ENCODE results near the gene ZNF200. TPM values are rescaled to one million over a fixed set of nuclear protein-coding genes. Genes with fewer than 3 reads are reported as not detected.
"Not testable (repeated sequence)": the region's sequence is repeated elsewhere in the genome, so short reads cannot be mapped to it uniquely, and the experiment has no call there.

Gene ZNF200
- total and polyA plus RNA-seq, 4 experiments from 2014 or later = 6.7 to 29.2 (median 19.6) TPM

- POLR2A ChIA-PET (ENCODE audit: partially characterized antibody) = interaction anchor here (1.0 to 1.6 kb wide), 5 partner anchors 11 to 60 kb away, joined by 3 to 5 read pairs (median 4); partner anchors contain the start of gene ZNF200
- Mint-ChIP-seq H3K9me3 (peaks cover 0 to 40% (median 10%) of the 10 kb centered on the region in 8 donors), H3K4me3 (no peak overlapping the region), H3K4me1 (peaks cover 0 to 3% (median 0%) of the 10 kb centered on the region in 4 donors), H3K27me3 (peaks cover 0 to 4% of the 10 kb centered on the region in 2 donors), H3K36me3 (peaks cover 0 to 5% of the 10 kb centered on the region in 2 donors), H3K27ac (peak overlapping the region in 1 of 7 donors; percentile 42)
- Histone ChIP-seq H3K27me3 (ENCODE audit: insufficient read depth, low read length) (no peaks in the 10 kb centered on the region), H3K27ac (ENCODE audit: low read depth, low read length) (no peak overlapping the region), H3K4me1 (ENCODE audit: insufficient read depth, low read length) (no peaks in the 10 kb centered on the region), H3K4me3 (ENCODE audit: low read length in 2 of 2) (no peak overlapping the region), H3K9me3 (ENCODE audit: control insufficient read depth in 1 of 2, low read length in 2 of 2) (no peaks in the 10 kb centered on the region), H3K36me3 (ENCODE audit: insufficient read depth, low read length) (no peaks in the 10 kb centered on the region)
- intact Hi-C loops (cut with micrococcal nuclease) = no loop called here
- DNase-seq = no peak
- CTCF ChIA-PET (ENCODE audit: partially characterized antibody) = interaction anchor here (2.5 kb wide), 1 partner anchor 10 kb away, joined by 14 read pairs; no protein-coding TSS in a partner anchor
Observed at GRCh38 chr16:3276679-3277078, 41.7 kb upstream of the ZNF200 start.

GRCh38 chr16:3274947-3275346 lies 40.0 kb upstream of the ZNF200 start:
- Histone ChIP-seq H3K27me3 (ENCODE audit: insufficient read depth, low read length) (no peaks in the 10 kb centered on the region), H3K4me3 (ENCODE audit: low read length in 2 of 2) (no peak overlapping the region), H3K27ac (ENCODE audit: low read depth, low read length) (no peak overlapping the region), H3K9me3 (ENCODE audit: control insufficient read depth in 1 of 2, low read length in 2 of 2) (no peaks in the 10 kb centered on the region), H3K36me3 (ENCODE audit: insufficient read depth, low read length) (no peaks in the 10 kb centered on the region), H3K4me1 (ENCODE audit: insufficient read depth, low read length) (no peaks in the 10 kb centered on the region)
- H3K9me3 Mint-ChIP-seq = peaks cover 0 to 47% (median 10%) of the 10 kb centered on the region in 8 donors
- POLR2A ChIA-PET (ENCODE audit: partially characterized antibody) = interaction anchor here (0.6 to 1.8 kb wide), 3 partner anchors 10 to 100 kb away, joined by 3 to 6 read pairs (median 3); no protein-coding TSS in a partner anchor
- intact Hi-C loops (cut with micrococcal nuclease) = no loop called here
- H3K36me3 Mint-ChIP-seq = peaks cover 0 to 5% of the 10 kb centered on the region in 2 donors
- no peak for DNase-seq
- H3K4me3 Mint-ChIP-seq = no peak overlapping the region
- CTCF ChIA-PET (ENCODE audit: partially characterized antibody) = no interaction called here
- no peak overlapping the region for H3K27ac Mint-ChIP-seq
- H3K4me1 Mint-ChIP-seq = no peaks in the 10 kb centered on the region
- H3K27me3 Mint-ChIP-seq = peaks cover 0 to 4% of the 10 kb centered on the region in 2 donors

DNA sequence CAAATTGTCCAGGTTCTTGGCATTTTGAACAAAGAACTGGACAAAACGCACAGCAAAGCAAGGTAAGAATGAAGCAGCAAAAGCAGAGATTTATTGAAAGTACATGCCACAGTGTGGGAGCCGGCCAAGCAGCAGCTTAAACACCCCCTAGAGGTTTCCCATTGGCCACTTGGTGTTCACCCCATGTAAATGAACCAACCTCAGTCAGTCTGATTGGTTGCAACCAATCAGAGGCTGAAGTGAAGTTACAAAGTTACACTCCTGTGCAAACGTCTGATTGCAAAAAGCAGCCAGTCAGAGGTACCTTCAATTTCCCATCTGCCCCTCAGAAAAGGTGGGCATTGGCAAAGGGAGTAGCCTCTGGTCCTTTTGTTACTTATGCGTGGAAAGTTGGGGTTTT lies 39.5 kb upstream of the ZNF200 start:
- intact Hi-C loops (cut with micrococcal nuclease) = no loop called here
- no peaks in the 10 kb centered on the region for H3K36me3 ChIP-seq (ENCODE audit: insufficient read depth, low read length)
- CTCF ChIA-PET (ENCODE audit: partially characterized antibody) = no interaction called here
- Mint-ChIP-seq H3K36me3 (peaks cover 0 to 5% of the 10 kb centered on the region in 2 donors), H3K4me1 (no peaks in the 10 kb centered on the region), H3K27me3 (peaks cover 0 to 4% of the 10 kb centered on the region in 2 donors), H3K4me3 (no peak overlapping the region), H3K27ac (peak overlapping the region in 1 of 7 donors; percentile 27), H3K9me3 (peaks cover 0 to 48% (median 10%) of the 10 kb centered on the region in 8 donors)
- POLR2A ChIA-PET (ENCODE audit: partially characterized antibody) = interaction anchor here (0.6 to 1.8 kb wide), 4 partner anchors 8 to 100 kb away, joined by 3 to 6 read pairs (median 4); no protein-coding TSS in a partner anchor
- H3K27ac ChIP-seq (ENCODE audit: low read depth, low read length) = no peak overlapping the region
- DNase-seq = no peak
- H3K27me3 ChIP-seq (ENCODE audit: insufficient read depth, low read length) = no peaks in the 10 kb centered on the region
- H3K4me3 ChIP-seq (ENCODE audit: low read length in 2 of 2) = no peak overlapping the region
- no peaks in the 10 kb centered on the region for H3K4me1 ChIP-seq (ENCODE audit: insufficient read depth, low read length)
- no peaks in the 10 kb centered on the region for H3K9me3 ChIP-seq (ENCODE audit: control insufficient read depth in 1 of 2, low read length in 2 of 2)

DNA sequence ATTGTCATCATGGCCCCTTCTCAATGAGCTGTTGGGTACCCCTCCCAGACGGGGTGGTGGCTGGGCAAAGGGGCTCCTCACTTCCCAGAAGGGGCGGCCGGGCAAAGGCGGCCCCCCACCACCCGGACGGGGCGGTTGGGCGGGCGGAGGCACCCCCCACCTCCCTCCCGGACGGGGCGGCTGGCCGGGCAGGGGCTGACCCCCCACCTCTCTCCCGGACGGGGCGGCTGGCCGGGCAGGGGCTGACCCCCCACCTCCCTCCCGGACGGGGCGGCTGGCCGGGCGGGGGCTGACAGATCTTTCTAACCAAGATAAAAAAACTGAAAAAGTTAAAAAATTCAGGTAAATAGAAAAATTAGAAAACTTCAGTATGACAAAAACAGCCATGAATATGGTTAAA lies 36.3 kb upstream of the ZNF200 start:
- H3K9me3 ChIP-seq (ENCODE audit: control insufficient read depth in 1 of 2, low read length in 2 of 2); H3K36me3 ChIP-seq (ENCODE audit: insufficient read depth, low read length); H3K27me3 Mint-ChIP-seq; H3K27me3 ChIP-seq (ENCODE audit: insufficient read depth, low read length); H3K4me3 Mint-ChIP-seq; H3K4me1 ChIP-seq (ENCODE audit: insufficient read depth, low read length); H3K27ac Mint-ChIP-seq; H3K4me3 ChIP-seq (ENCODE audit: low read length in 2 of 2); H3K27ac ChIP-seq (ENCODE audit: low read depth, low read length); CTCF ChIA-PET (ENCODE audit: partially characterized antibody); H3K4me1 Mint-ChIP-seq; POLR2A ChIA-PET (ENCODE audit: partially characterized antibody); intact Hi-C loops (cut with micrococcal nuclease); DNase-seq: not testable (repeated sequence)
- Mint-ChIP-seq H3K36me3 (peaks cover 16 to 28% of the 10 kb centered on the region in 2 donors), H3K9me3 (peaks cover 0 to 62% (median 10%) of the 10 kb centered on the region in 8 donors)

DNA sequence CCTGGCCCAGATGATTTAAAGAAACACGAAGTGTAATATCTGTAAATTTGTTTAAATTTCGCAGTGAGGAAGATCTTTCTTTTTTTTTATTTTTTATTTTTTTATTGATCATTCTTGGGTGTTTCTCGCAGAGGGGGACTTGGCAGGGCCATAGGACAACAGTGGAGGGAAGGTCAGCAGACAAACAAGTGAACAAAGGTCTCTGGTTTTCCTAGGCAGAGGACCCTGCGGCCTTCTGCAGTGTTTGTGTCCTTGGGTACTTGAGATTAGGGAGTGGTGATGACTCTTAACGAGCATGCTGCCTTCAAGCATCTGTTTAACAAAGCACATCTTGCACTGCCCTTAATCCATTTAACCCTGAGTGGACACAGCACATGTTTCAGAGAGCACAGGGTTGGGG lies 35.8 kb upstream of the ZNF200 start:
- DNase-seq; intact Hi-C loops (cut with micrococcal nuclease); H3K9me3 ChIP-seq (ENCODE audit: control insufficient read depth in 1 of 2, low read length in 2 of 2); H3K4me3 Mint-ChIP-seq; H3K4me1 ChIP-seq (ENCODE audit: insufficient read depth, low read length); H3K4me3 ChIP-seq (ENCODE audit: low read length in 2 of 2); H3K27ac ChIP-seq (ENCODE audit: low read depth, low read length); H3K36me3 ChIP-seq (ENCODE audit: insufficient read depth, low read length); H3K4me1 Mint-ChIP-seq; CTCF ChIA-PET (ENCODE audit: partially characterized antibody); H3K27me3 ChIP-seq (ENCODE audit: insufficient read depth, low read length); H3K27me3 Mint-ChIP-seq; H3K27ac Mint-ChIP-seq: not testable (repeated sequence)
- POLR2A ChIA-PET (ENCODE audit: partially characterized antibody) = interaction anchor here (1.4 kb wide), 1 partner anchor 12 kb away, joined by 10 read pairs; the partner anchor contains the start of gene ZNF263
- Mint-ChIP-seq H3K36me3 (peaks cover 18 to 28% of the 10 kb centered on the region in 2 donors), H3K9me3 (peaks cover 0 to 61% (median 10%) of the 10 kb centered on the region in 8 donors)

- Mint-ChIP-seq H3K36me3 (peaks cover 24 to 38% of the 10 kb centered on the region in 2 donors), H3K9me3 (peaks cover 0 to 47% (median 7%) of the 10 kb centered on the region in 8 donors), H3K27me3 (no peaks in the 10 kb centered on the region), H3K4me1 (peaks cover 10 to 29% (median 20%) of the 10 kb centered on the region in 4 donors), H3K4me3 (no peak overlapping the region), H3K27ac (no peak overlapping the region)
- Histone ChIP-seq H3K27me3 (ENCODE audit: insufficient read depth, low read length) (no peaks in the 10 kb centered on the region), H3K4me1 (ENCODE audit: insufficient read depth, low read length) (peaks cover 15% of the 10 kb centered on the region), H3K4me3 (ENCODE audit: low read length in 2 of 2) (no peak overlapping the region), H3K27ac (ENCODE audit: low read depth, low read length) (no peak overlapping the region), H3K9me3 (ENCODE audit: control insufficient read depth in 1 of 2, low read length in 2 of 2) (no peaks in the 10 kb centered on the region), H3K36me3 (ENCODE audit: insufficient read depth, low read length) (no peaks in the 10 kb centered on the region)
- DNase-seq = no peak
- intact Hi-C loops (cut with micrococcal nuclease) = no loop called here
- ChIA-PET POLR2A (ENCODE audit: partially characterized antibody) (interaction anchor here (1.5 to 6.4 kb wide), 3 partner anchors 11 to 37 kb away, joined by 4 to 80 read pairs (median 20); partner anchors contain the start of genes TIGD7, ZNF263 and ZNF75A), CTCF (ENCODE audit: partially characterized antibody) (interaction anchor here (1.7 to 3.7 kb wide), 3 partner anchors 9 to 52 kb away, joined by 5 to 14 read pairs (median 9); no protein-coding TSS in a partner anchor)
Observed at GRCh38 chr16:3268294-3268693, 33.3 kb upstream of the ZNF200 start.

GRCh38 chr16:3266873-3267537 lies 32.0 kb upstream of the ZNF200 start:
- no peaks in the 10 kb centered on the region for H3K36me3 ChIP-seq (ENCODE audit: insufficient read depth, low read length)
- peak in 3 of 5 donors; percentile 9 to 22 (median 20) for DNase-seq
- CTCF ChIA-PET (ENCODE audit: partially characterized antibody) = interaction anchor here (0.7 to 3.7 kb wide), 15 partner anchors 9 to 397 kb away, joined by 3 to 14 read pairs (median 3); no protein-coding TSS in a partner anchor
- H3K4me1 Mint-ChIP-seq = peaks cover 20 to 42% (median 29%) of the 10 kb centered on the region in 4 donors
- peak overlapping the region in 2 of 7 donors; percentile 41 to 66 for H3K27ac Mint-ChIP-seq
- H3K4me1 ChIP-seq (ENCODE audit: insufficient read depth, low read length) = peaks cover 25% of the 10 kb centered on the region
- H3K4me3 Mint-ChIP-seq = peak overlapping the region in 1 of 8 donors; percentile 29
- intact Hi-C loops (cut with micrococcal nuclease) = no loop called here
- POLR2A ChIA-PET (ENCODE audit: partially characterized antibody) = interaction anchor here (0.8 to 6.4 kb wide), 13 partner anchors 12 to 236 kb away, joined by 3 to 80 read pairs (median 5); partner anchors contain the start of genes IL32, TIGD7, ZNF174 and ZNF200
- H3K27ac ChIP-seq (ENCODE audit: low read depth, low read length) = no peak overlapping the region
- peaks cover 0 to 37% (median 5%) of the 10 kb centered on the region in 8 donors for H3K9me3 Mint-ChIP-seq
- H3K9me3 ChIP-seq (ENCODE audit: control insufficient read depth in 1 of 2, low read length in 2 of 2) = no peaks in the 10 kb centered on the region
- peaks cover 24 to 41% of the 10 kb centered on the region in 2 donors for H3K36me3 Mint-ChIP-seq
- no peaks in the 10 kb centered on the region for H3K27me3 ChIP-seq (ENCODE audit: insufficient read depth, low read length)
- H3K27me3 Mint-ChIP-seq = no peaks in the 10 kb centered on the region
- H3K4me3 ChIP-seq (ENCODE audit: low read length in 2 of 2) = no peak overlapping the region

Data from CD4-positive, alpha-beta memory T cell (primary cell).